IPS-NIHi7 (cell line): ENCODE measurements around the gene ANKS1A.

ENCODE experiments used
- DNase-seq: peaks from one replicate; pipeline ENCODE4 v3.0.0; 2012; ENCODE audit warnings: mixed read lengths; ENCODE audit errors: extremely low spot score

Gene ANKS1A

DNA sequence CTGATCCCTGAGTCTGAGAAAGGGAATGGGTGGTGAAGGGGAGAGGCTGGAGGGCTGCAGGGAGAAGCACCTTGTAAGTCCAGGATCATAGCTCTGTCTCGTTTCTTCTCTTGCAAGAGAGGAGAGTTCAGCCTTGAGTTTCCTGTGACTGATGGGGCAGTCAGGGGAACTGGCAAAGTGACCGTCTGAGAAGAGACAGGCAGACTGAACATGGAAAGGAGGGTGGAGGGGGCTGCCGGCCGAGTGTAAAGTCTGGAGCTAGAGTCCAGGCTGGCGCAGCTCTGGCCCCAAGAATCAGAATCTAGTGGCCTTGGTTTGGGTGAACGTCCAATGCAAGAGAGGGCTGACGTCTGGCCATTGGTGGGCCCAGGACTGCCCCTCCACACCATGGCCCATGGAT, 179.6 kb downstream of the ANKS1A start:
- DNase-seq: no peak

DNA sequence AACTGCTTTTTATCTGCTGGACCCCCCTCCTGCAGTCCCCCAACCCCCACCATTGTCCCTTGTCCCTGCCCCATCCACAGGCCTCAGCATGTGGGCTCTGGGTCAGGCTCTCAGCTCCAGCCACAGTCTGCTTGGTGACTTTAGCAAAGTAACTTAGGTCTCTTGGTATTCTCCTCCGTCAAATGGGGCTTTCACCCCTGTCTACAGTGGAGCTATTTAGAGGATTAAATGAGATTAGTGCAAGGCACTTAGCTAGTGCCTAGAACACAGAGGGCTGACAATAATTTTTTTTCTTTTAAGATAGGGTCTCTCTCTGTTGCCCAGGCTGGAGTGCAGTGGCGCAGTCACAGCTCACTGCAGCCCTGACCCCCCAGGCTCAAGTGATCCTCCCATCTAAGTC, 180.2 kb downstream of the ANKS1A start:
- no peak for DNase-seq

DNA sequence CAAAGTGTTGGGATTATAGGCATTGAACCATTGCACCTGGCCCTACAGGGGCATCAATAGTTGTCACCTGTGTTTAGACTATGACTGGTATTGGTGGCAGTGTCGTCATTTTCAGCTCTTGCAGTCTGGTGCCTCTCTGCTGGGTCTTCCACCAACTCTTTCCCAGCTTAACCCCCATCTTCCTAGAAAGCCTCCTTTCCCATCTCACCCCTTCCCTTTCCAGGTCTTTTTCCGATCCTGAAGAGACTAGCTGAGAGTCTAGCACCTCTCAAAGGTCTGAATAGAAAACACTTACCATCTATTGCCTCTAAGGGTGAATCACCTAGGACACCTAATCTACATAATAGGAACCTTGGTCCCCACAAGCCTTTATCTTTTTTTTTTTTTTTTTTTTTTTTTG, 181.1 kb downstream of the ANKS1A start:
- DNase-seq: no peak

DNA sequence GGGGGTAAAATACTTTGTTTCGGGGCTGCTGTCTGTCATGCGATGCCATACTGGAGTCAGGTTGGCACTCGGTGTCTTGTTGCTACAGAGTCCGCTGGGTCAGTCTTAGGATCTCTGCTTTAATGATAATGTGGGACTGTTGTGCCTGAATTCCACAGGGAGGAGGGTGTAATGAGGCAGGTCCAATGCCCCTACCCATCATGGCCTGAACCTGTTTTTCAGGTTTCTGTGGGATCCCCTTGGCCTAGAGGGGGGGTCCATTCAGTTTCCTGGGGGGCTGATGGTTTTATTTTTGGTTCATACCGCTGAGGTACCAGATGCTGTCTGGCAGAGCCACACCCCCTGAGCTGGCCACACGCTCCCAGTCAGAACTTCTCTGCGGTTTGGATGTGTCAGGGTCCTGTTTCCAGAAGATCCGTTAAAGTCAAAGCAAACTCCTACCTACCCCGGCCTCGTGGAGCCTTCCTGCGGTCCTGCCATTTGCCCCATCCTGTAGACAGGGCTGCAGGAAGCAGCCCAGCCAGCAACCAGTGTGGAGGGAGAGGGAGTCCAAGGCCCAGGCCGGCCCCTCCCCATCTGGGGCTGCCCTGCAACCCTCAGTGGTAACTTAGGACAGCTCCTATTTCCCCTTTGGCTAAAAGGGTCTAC, 182.4 kb downstream of the ANKS1A start:
- peak; percentile 36 for DNase-seq

DNA sequence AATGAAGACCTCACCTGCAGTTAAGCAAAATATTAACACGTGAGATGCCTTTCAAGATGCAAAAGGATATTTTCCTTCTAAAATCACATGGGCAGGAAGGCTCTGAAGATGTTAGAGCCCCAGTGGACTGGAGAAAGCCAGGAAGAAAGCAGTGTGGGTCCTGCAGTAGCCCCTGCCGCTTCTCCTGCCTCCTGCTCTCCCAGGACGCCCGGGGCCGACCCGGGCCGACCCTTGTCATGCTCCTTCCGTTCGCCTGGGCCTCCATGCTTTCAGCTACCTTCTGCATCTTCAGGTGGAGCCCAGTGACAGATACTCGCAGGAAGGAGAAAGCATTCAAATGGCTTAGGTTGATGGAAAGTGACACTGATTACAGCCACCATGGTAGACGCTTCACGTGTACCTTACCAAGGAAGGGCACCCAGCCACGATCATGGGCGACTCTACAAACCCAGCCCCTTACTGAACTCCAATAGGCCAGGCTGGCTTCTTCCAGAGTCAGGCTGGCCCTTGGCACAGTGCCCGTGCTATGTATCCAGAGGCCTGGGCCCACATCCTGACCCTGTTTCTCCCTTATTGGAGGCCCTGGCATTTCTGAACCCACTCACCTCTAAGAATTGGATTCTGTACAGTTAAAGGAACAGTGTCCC, 183.1 kb downstream of the ANKS1A start:
- DNase-seq: no peak

DNA sequence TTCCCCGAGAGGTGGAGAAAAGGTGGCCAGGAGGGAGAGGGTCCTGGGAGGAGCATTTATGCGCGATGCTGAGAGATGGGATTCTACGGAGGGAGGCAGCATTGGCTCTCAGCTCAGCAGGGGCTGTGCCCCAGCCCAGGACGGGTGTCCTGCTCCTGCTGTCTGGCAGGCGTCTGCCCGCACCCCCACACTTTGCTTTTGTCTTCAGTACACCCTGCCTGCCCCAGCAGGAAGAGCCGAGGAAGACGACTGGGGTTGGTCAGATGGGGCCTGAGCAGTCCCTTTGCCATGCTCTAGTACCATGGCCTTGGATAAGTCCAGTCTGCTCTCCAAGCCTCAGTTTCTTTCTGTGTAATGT, 183.6 kb downstream of the ANKS1A start:
- DNase-seq: no peak

DNA sequence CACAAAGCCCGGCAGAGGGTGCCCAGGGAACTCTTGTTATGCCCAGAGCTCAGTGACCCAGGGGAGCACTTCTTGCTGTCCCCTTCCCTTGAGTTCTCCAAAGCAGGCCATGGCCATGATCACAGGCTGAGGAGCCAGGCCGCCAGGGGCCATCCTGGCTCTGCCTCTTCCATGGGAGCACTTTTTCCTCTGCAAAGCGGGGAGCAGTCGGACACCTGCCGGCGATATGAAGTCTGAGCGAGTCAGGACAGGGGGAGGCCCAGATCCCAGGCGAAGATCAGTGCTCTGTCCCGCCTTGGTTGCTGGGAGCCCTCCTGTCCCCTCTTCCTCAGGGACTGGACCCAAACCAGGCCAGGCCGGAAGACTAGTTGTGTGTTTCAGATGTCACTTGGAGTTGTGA, 184.2 kb downstream of the ANKS1A start:
- no peak for DNase-seq

DNA sequence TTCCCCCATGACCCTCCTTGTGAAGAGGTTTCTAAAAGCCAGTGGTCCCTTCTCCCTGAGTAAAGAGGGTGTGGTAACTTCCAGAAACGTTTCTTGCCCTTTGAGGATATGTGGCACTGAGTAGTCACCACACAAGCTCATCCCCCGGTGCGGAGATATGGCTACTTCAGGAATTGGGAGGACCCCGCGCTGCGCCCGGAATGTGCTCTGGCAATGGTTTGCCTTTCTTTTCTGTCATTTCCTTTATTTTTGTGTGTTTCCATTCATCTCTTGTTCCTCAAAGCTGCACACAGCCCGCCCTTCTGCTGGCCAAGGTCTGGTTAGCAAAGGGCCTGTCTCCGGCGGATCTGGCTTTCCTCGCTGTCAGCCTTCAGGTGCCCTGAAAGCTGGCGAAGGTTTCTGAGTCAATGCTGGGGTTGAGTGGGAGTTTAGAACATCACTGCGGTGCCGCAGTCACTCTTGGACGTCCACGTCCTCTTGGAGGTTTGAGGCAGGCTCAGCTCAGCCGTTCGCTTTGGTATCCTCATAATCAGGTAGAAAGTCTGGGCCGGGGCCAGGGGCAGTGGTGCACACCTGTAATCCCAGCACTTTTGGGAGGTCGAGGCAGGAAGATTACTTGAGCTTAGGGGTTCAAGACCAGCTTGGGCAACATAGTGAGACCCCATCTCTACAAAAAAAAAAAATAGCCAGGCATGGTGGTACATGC, 184.9 kb downstream of the ANKS1A start:
- DNase-seq: no peak

DNA sequence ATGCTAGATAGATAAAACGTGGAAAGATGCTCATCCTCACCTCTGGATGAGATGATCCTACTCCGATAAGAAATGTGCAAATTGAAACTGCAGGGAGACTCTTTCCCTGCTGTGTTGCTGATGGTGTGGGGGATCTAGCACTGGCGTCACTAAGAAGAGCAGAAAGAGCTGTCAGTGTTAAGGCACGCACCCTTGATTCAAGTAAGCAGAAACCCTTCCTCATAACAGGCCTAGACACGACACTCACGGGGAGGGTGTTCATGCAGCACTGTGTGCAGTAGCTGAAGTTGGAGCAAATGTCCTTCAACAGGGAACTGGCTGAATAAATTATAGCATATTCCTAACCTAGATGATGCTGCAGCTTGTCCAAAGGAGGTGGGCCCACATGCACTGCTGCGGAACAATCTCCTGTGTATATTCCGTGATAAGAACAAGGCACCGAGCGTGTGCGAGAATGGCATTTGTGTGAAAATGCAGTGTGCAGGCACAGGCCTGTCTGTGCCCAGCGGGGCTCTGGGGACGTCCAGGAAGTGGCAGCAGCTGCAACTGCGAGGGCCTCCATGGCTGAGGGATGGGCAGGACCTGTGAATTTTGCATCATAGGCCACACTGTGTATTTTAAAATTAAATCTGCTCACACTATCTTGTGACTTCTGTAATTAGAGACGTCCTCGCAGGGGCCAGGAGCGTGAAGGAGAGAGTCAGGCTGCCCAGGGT, 188.1 kb downstream of the ANKS1A start:
- no peak for DNase-seq

DNA sequence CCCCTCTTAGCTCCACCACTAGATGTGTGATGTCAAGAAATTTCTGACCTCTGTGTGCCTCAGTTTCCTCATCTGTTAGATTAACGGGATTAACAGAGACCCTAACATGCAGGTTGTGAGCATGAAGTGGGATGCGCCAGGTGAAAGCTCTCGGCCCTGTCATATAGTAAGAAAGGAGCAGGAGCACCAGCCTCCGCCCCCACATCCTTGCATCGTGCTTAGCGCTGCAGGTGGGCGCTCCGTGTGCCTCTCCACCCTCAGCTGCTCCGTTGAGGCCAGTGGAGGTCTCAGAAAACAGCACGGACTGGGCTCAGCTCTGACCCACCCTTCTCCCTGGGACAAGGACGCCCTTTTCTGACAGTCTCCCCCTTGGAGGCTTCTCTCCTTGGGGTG, 188.7 kb downstream of the ANKS1A start:
- DNase-seq: no peak

DNA sequence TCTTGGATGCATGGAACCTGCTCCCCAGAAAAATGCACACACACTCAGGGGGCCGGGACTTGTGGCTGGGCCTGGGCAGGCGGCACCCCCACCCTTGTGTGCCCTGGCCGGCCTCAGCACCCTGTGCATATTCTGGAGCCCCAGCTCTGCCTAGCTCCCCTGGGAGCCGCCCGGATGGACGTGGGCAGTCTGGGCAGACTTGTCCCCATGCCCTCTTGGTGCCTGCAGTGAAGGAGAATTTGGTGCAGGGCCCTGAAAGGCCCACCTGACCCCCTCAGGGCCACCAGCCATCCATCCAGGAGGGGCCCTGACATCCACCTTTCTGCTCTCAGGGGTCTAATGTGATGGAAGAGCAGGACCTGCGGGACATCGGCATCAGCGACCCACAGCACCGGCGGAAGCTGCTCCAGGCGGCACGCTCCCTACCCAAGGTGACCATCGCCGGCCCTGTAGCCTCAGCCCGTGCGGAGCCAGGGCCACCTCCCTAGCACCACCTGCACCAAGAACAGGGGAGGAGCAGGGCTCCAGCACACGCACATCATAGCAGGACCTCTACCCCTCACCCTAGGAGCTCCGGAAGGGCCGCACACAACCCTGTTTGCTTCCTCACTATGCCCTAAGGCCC, 189.3 kb downstream of the ANKS1A start:
- DNase-seq: no peak

DNA sequence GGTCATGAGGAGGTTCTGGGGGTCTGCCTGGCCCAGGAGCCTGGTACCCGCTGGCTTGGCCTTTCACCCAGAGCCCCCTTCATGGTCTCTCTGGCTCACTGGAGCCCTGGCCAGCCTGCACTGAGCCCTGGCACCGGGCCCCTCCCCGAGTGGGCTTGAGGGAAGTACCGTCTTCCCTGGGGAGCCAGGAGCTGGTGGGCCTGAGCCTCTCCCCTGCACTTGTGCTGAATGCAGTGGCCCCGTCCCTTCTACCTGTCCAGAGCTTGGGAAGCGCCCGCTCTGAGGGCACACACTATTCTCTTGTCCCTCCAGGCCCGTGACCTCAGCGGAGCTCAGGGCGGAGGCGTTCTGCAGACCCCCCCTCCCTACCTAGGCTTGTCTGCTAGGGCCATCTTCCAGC, 189.8 kb downstream of the ANKS1A start:
- no peak for DNase-seq

DNA sequence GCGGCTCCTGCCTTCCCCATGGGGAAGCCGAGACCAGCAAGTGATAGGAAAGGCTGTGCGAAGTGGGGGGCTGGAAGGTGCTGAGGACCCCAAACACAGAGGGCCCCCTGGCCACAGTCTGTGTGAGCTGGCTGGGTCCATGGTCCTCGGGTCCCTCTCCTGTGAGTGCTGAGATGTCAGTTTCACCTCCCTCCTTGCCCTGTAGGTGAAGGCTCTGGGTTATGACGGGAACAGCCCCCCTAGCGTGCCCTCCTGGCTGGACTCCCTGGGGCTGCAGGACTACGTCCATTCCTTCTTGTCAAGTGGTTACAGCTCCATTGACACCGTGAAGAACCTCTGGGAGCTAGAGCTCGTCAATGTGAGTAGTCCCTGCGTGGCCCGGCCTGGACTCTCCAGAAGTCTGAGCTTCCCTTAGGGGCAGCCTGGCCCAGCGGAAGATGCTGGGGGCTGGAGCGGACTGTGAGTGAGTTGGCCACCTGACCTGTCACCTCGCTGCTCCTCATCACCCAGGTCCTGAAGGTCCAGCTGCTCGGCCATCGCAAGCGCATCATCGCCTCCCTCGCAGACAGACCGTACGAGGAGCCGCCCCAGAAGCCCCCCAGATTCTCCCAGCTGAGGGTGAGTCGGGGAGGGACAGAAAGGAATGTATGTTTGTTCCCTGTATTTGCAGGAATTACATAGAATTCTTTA, 190.4 kb downstream of the ANKS1A start:
- DNase-seq: no peak

DNA sequence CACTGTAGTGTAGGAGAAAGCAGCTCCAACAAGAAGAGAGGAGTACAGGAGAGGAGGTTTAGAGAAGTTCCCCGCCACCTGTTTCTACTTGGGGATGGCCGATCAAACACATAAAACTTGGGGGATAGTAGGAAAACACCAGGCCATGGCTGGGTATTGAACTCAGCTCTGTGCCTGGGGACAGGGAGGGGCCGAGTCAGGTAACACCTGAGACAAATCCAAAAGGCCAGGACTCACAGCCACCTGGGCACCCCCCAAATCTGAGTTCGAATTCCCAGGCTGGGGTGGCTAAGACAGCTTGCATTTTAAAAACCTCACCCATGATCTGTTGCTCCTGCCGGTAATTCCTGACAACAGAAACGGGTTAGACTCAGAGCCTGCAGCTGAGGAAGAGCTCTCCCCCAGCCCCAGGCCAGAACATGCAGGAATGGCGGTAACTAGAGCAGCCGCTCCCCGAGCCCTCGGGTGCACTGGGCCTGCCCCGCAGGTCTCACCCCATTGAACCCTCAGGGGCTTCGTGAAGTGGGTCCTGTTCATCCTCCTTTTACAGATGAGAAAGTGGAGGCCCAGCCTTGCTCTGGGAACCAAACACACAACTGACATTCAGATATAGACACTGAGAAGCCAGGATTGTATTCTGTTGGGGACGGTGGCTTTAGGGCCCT, 191.1 kb downstream of the ANKS1A start:
- no peak for DNase-seq

DNA sequence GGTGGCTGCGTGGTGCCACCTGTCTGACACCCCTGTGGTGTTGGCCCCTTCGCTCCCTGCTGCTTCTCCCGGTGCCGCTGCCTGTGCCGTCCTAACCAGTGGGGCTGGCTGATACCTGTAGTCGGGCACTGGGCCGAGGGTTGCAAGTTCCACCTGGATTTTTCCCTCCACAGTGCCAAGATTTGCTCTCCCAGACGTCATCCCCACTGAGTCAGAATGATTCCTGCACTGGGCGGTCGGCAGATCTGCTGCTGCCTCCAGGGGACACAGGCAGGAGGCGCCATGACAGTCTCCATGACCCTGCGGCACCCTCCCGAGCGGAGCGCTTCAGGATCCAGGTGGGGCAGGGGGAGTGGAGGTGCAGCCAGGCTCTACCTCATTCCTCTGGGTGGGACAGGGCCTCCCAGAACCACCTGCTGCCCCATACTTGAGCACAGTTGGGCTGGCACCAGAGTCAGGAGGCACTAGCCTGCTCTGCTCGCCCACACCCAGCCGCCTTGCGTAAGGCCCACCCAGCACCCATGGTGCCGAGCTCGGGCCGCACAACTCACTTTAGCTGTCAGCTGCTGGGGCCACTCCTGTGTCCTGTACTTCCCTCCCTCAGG, 191.9 kb downstream of the ANKS1A start:
- no peak for DNase-seq

DNA sequence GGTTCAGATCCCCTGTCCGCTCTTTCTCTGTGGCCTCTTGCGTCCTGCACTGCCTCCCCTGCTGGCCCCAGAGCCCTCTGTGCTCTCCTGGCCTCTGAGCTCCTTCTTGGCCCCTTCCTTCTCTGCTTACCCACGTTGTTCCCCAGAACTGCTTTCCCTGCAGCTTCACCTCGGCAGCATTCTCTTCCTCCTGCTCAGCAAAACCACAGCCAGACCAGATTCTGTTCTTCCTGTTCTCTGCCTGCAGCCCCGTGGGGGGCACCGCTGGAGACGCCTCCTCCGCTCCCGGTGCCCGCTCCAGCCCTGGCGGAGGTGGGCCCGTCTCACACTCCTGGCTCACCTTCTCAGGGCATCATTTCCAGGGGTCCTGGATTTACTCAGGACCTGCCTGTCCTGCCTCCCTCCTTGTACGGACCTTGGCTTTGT, 192.4 kb downstream of the ANKS1A start:
- no peak for DNase-seq

DNA sequence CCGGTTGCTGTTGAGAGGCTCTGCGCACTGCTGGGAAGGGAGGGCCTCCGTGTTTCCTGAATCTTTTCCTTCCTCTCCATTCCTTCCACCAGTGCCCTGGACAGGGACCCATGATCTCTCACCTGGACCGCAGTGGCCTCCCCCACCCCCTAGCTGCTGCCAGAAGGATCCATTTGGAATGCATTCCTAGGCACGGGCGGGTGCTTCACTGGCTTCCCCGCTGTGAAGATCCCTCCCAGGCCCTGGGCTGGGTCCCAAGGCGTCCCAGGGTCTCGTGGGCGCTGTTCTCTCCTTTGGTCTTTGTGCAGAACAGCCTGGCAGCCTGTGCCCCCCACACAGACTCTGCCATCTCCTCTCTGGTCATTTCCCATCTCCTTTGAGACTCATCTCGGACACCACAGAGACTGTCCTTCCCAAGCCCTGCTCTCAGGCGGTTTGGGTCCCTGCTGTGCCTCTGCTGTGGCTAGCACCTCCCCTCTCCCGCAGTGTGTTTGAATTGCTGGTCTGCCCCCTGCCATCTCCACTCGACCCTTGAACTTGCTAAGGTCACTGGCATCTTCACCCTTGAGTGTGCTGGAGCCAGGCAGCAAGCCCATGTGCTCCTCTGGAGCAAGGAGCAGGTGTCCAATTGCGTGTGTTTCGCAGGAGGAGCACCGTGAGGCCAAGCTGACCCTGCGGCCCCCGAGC, 193.1 kb downstream of the ANKS1A start:
- no peak for DNase-seq

DNA sequence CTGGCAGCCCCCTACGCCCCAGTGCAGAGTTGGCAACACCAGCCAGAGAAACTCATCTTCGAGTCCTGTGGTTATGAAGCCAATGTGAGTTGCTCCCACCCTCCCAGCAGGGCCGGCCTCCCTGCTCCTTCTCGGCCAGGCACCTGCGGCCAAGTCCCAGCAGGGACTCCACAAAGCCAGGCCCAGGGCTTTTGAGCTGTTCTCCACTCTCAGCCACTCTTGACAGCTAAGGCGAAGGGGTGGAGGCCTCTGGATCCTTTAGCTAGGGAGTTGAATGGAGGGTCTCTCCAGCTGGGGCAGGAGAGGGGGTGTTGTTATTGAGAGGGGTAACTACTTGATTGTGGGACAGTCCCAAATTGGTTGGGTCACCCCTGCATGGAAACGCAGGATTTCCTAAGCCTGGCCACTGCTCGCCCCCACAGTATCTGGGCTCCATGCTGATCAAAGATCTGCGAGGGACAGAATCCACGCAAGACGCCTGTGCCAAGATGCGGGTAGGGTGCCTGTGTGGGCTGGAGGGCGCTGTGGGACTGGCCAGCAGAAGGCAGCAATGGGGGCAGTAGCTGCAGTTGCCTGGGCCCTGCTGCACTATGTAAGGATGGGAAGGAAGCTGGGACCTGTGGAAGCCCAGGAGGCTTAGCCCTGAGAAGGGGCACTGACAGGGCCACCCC, 193.8 kb downstream of the ANKS1A start:
- no peak for DNase-seq

DNA sequence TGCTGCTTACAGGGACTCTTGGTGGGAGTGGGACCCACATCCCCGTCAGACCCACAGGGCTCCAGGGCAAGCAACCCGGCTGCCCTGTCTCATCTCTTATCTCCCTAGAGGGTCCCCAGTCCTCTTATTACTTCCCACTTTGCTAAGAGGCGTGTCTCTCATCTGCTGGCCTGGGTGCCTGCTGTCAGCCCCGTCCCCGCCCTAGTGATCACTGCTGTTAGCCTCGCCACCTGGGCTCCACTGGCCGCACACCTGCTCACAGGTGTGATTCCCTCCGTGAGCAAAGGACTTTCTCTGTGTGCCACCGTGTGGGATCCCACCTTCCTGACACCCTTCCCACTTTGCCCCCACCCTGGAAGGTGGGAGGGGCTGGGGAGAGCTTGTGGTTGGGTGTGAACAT, 194.5 kb downstream of the ANKS1A start:
- DNase-seq: no peak
